ENCODE results near the gene CCNG1. TPM values are rescaled to one million over a fixed set of nuclear protein-coding genes. Genes with fewer than 3 reads are reported as not detected.

The CCNG1 gene
- total RNA-seq, 1 donor from 2014 or later: 118 TPM

DNA sequence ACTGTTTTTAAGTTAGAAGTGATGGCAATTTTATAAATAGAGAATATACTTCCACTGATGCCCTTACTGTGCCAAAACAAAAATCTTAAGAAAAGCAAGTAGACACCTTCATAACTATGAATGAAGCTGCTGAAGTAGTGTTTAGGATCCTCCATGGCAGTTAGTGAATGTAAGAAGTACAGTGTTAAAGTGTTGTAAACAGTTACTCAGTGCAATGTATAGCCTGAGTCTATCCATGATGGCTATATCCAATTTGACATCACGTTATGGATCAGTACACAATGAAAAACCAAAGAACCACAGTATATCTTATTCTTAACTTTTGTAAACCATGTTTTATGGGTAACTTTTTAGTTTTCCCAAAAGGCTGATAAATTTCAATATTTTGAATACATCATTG, 7.1 kb downstream of the CCNG1 start:
- intact Hi-C loops (cut with DNase I): no loop called here
- Histone ChIP-seq H3K36me3 (peaks cover 90% of the 10 kb centered on the region), H3K27ac (no peak overlapping the region), H3K4me1 (peaks cover 13% of the 10 kb centered on the region), H3K27me3 (no peaks in the 10 kb centered on the region), H3K9me3 (no peaks in the 10 kb centered on the region), H3K4me3 (no peak overlapping the region)
- no peak for ATAC-seq
- TF ChIP-seq, protein P1, sequence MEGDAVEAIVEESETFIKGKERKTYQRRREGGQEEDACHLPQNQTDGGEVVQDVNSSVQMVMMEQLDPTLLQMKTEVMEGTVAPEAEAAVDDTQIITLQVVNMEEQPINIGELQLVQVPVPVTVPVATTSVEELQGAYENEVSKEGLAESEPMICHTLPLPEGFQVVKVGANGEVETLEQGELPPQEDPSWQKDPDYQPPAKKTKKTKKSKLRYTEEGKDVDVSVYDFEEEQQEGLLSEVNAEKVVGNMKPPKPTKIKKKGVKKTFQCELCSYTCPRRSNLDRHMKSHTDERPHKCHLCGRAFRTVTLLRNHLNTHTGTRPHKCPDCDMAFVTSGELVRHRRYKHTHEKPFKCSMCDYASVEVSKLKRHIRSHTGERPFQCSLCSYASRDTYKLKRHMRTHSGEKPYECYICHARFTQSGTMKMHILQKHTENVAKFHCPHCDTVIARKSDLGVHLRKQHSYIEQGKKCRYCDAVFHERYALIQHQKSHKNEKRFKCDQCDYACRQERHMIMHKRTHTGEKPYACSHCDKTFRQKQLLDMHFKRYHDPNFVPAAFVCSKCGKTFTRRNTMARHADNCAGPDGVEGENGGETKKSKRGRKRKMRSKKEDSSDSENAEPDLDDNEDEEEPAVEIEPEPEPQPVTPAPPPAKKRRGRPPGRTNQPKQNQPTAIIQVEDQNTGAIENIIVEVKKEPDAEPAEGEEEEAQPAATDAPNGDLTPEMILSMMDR (IDR thresholded peaks at IDR 0.05): no peak
- no peak for DNase-seq

- peaks cover 90% of the 10 kb centered on the region for H3K36me3 ChIP-seq
- intact Hi-C loops (cut with DNase I): no loop called here
- H3K4me1 ChIP-seq: peaks cover 4% of the 10 kb centered on the region
- ATAC-seq (no peak), DNase-seq (no peak)
- no peak overlapping the region for H3K27ac ChIP-seq
- TF ChIP-seq, protein P1 (IDR thresholded peaks at IDR 0.05): no peak
- H3K9me3 ChIP-seq: no peaks in the 10 kb centered on the region
- no peaks in the 10 kb centered on the region for H3K27me3 ChIP-seq
- H3K4me3 ChIP-seq: no peak overlapping the region
These were observed 8.0 kb downstream of the CCNG1 start for GRCh38 chr5:163445345-163445744.

- peaks cover 74% of the 10 kb centered on the region for H3K36me3 ChIP-seq
These were observed 9.8 kb downstream of the CCNG1 start for GRCh38 chr5:163447191-163447590.

DNA sequence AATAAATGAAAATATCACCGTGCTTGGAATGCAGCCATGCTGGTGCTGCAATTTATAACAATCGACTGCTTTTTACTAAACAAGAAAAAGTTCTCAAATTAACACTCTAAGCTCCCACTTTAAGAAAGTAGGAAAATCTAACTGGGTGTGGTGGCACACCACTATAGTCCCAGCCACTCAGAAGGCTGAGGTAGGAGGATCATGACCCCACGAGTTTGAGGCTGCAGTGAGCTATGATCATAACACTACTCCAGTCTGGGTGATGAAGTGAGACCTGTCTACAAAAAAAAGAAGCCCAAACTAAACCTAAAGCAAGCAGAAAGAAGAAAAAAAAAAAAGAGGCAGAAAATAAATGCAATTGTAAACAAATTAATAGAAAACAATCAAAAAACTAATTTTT, 10.5 kb downstream of the CCNG1 start:
- Histone ChIP-seq H3K4me1 (no peaks in the 10 kb centered on the region), H3K36me3 (peaks cover 72% of the 10 kb centered on the region), H3K27ac (no peak overlapping the region), H3K4me3 (no peak overlapping the region), H3K9me3 (no peaks in the 10 kb centered on the region), H3K27me3 (no peaks in the 10 kb centered on the region)
- no peak for ATAC-seq
- intact Hi-C loops (cut with DNase I): no loop called here
- DNase-seq: no peak
- TF ChIP-seq, protein P1 (IDR thresholded peaks at IDR 0.05): no peak

More at GRCh38 chr5:163447191-163447590, 9.8 kb downstream of the CCNG1 start:
- Histone ChIP-seq H3K9me3 (no peaks in the 10 kb centered on the region), H3K27me3 (no peaks in the 10 kb centered on the region), H3K27ac (no peak overlapping the region), H3K4me3 (no peak overlapping the region), H3K4me1 (no peaks in the 10 kb centered on the region)
- TF ChIP-seq, protein P1 (IDR thresholded peaks at IDR 0.05): no peak
- intact Hi-C loops (cut with DNase I): no loop called here
- ATAC-seq (no peak), DNase-seq (no peak)

- Histone ChIP-seq H3K4me1 (no peaks in the 10 kb centered on the region), H3K4me3 (no peak overlapping the region), H3K27me3 (no peaks in the 10 kb centered on the region), H3K36me3 (peaks cover 72% of the 10 kb centered on the region), H3K27ac (no peak overlapping the region), H3K9me3 (no peaks in the 10 kb centered on the region)
- ATAC-seq (no peak), DNase-seq (no peak)
- TF ChIP-seq, protein P1 (IDR thresholded peaks at IDR 0.05): no peak
- intact Hi-C loops (cut with DNase I): no loop called here
These were observed 11.1 kb downstream of the CCNG1 start for GRCh38 chr5:163448491-163448890.

GRCh38 chr5:163451489-163451888, 14.1 kb downstream of the CCNG1 start:
- no peaks in the 10 kb centered on the region for H3K4me1 ChIP-seq
- ATAC-seq (no peak), DNase-seq (no peak)
- no peaks in the 10 kb centered on the region for H3K9me3 ChIP-seq
- no peak overlapping the region for H3K4me3 ChIP-seq
- intact Hi-C loops (cut with DNase I): no loop called here
- TF ChIP-seq, protein P1 (IDR thresholded peaks at IDR 0.05): no peak
- H3K27me3 ChIP-seq: no peaks in the 10 kb centered on the region
- H3K27ac ChIP-seq: no peak overlapping the region
- peaks cover 71% of the 10 kb centered on the region for H3K36me3 ChIP-seq

All from upper lobe of right lung (tissue), 1 donor.